H1 (cell line): ENCODE measurements around the gene MROH7. TPM values are rescaled to one million over a fixed set of nuclear protein-coding genes. Genes with fewer than 3 reads are reported as not detected.
A peak's percentile ranks its signal among the peaks of the same experiment; 100 is the strongest.

Experiments
- CTCF ChIA-PET: fragments of 300-600 bp; sonication (Branson Sonifier 250); formaldehyde crosslinking; loops from one replicate; lab custom pipeline; 2021; ENCODE audit not compliant: partially characterized antibody; lab: Charles Lee
- POLR2A ChIA-PET: fragments of 300-600 bp; sonication (Branson Sonifier 250); formaldehyde crosslinking; loops from one replicate; lab custom pipeline; 2021; ENCODE audit warnings: inconsistent platforms; ENCODE audit not compliant: partially characterized antibody; lab: Charles Lee
- DNase-seq, 2 experiments: peaks; one replicate each; pipeline versions ENCODE4 v3.0.0 to v3.0.0-alpha.2; 2010 to 2022; ENCODE audit warnings: low spot score in 2 of 2, low read depth in 1 of 2, mixed read lengths in 1 of 2
- FAIRE-seq: peaks from 2 replicates; lab custom pipeline; 2011; peaks lifted over from hg19 to GRCh38; lab: Jason Lieb, UNC
- H2AFZ ChIP-seq: 2 replicates; pipeline ENCODE4 v1.8.1; 2012; ENCODE audit warnings: low read length, inconsistent platforms
- H2AK5ac ChIP-seq: 2 replicates; pipeline ENCODE4 v1.6.1; 2013; ENCODE audit warnings: low read depth, low read length
- H2BK120ac ChIP-seq: replicated peaks from 2 replicates; pipeline ENCODE3; 2013; ENCODE audit warnings: low read depth, low read length, inconsistent platforms
- H2BK12ac ChIP-seq: 2 replicates; pipeline ENCODE4 v1.6.1; 2013; ENCODE audit warnings: low read depth, low read length
- H2BK15ac ChIP-seq: 2 replicates; pipeline ENCODE4 v1.6.1; 2013; ENCODE audit warnings: low read length
- H2BK20ac ChIP-seq: 2 replicates; pipeline ENCODE4 v1.6.1; 2013; ENCODE audit warnings: low read length
- H2BK5ac ChIP-seq: 2 replicates; pipeline ENCODE4 v1.6.1; 2013; ENCODE audit warnings: low read depth, low read length
- H3K14ac ChIP-seq: 2 replicates; pipeline ENCODE4 v1.6.1; 2013; ENCODE audit warnings: inconsistent platforms; ENCODE audit not compliant: insufficient read length
- H3K18ac ChIP-seq: 2 replicates; pipeline ENCODE4 v1.6.1; 2013; ENCODE audit warnings: low read length; ENCODE audit errors: extremely low read depth
- H3K23ac ChIP-seq: 2 replicates; pipeline ENCODE4 v1.6.1; 2013; ENCODE audit warnings: inconsistent platforms; ENCODE audit not compliant: insufficient read length
- H3K23me2 ChIP-seq: 2 replicates; pipeline ENCODE4 v1.6.1; 2013; ENCODE audit warnings: low read depth, low read length
- H3K27ac ChIP-seq: 2 replicates; pipeline ENCODE4 v1.6.1; 2011; ENCODE audit warnings: low read depth, low read length, inconsistent platforms
- H3K27me3 ChIP-seq, 4 experiments: replicated peaks in 1 of 4; 1 replicate in 1 of 4; 2 replicates in 3 of 4; pipeline versions ENCODE4 v1.6.1 to v1.8.1; 2011 to 2013; ENCODE audit warnings: low read length in 3 of 4, mild to moderate bottlenecking in 3 of 4, inconsistent platforms in 2 of 4, mixed read lengths in 2 of 4, moderate library complexity in 1 of 4; ENCODE audit not compliant: control insufficient read depth in 3 of 4, insufficient read depth in 3 of 4; ENCODE audit errors: extremely low read depth in 1 of 4
- H3K36me3 ChIP-seq, 4 experiments: 2 replicates each; pipeline versions ENCODE4 v1.6.1 to v1.8.1; 2011 to 2013; ENCODE audit warnings: mild to moderate bottlenecking in 4 of 4, low read length in 3 of 4, moderate library complexity in 2 of 4, control low read depth in 1 of 4, inconsistent platforms in 1 of 4; ENCODE audit not compliant: insufficient read depth in 4 of 4, control insufficient read depth in 2 of 4
- H3K4ac ChIP-seq: replicated peaks from 2 replicates; pipeline ENCODE3; 2013; ENCODE audit warnings: low read length, low read depth, mixed read lengths, inconsistent platforms; ENCODE audit not compliant: insufficient read length
- H3K4me1 ChIP-seq, 4 experiments: replicated peaks in 1 of 4; 1 replicate in 1 of 4; 2 replicates in 3 of 4; pipeline versions ENCODE4 v1.6.1 to v1.8.1; 2011 to 2013; ENCODE audit warnings: low read length in 3 of 4, inconsistent platforms in 2 of 4, mixed read lengths in 1 of 4; ENCODE audit not compliant: insufficient read depth in 4 of 4, control insufficient read depth in 3 of 4
- H3K4me2 ChIP-seq, 2 experiments: 2 replicates each; pipeline versions ENCODE4 v1.6.1 to v1.8.1; 2011 to 2013; ENCODE audit warnings: low read depth in 2 of 2, low read length in 2 of 2, control low read depth in 1 of 2, inconsistent platforms in 1 of 2, mild to moderate bottlenecking in 1 of 2; ENCODE audit not compliant: insufficient read depth in 1 of 2
- H3K4me3 ChIP-seq, 4 experiments: fragments of 200-600, 300-600 bp in 1 of 4; sonication (generic), shearing (Covaris generic), sonication (Bioruptor Twin) in 1 of 4; 2 replicates each; pipeline versions ENCODE4 v1.5.1 to v1.8.1; 2011 to 2016; ENCODE audit warnings: low read length in 4 of 4, low read depth in 3 of 4, control low read depth in 2 of 4, inconsistent platforms in 2 of 4, mild to moderate bottlenecking in 2 of 4, mixed read lengths in 1 of 4, moderate library complexity in 1 of 4; ENCODE audit not compliant: insufficient read depth in 2 of 4; ENCODE audit errors: extremely low read depth in 1 of 4
- H3K56ac ChIP-seq: replicated peaks from 2 replicates; pipeline ENCODE3; 2013; ENCODE audit warnings: low read depth, mild to moderate bottlenecking, mixed read lengths, low read length, inconsistent platforms; ENCODE audit not compliant: insufficient read length
- H3K79me1 ChIP-seq: 2 replicates; pipeline ENCODE4 v1.6.1; 2013; ENCODE audit warnings: low read depth, low read length, control low read depth
- H3K79me2 ChIP-seq, 2 experiments: 2 replicates each; pipeline versions ENCODE4 v1.6.1 to v1.8.1; 2012 to 2013; ENCODE audit warnings: low read length in 2 of 2, mild to moderate bottlenecking in 2 of 2, inconsistent platforms in 1 of 2; ENCODE audit not compliant: insufficient read depth in 2 of 2, control insufficient read depth in 1 of 2
- H3K9ac ChIP-seq, 4 experiments: replicated peaks in 1 of 4; 1 replicate in 1 of 4; 2 replicates in 3 of 4; pipeline versions ENCODE4 v1.6.1 to v1.8.1; 2011 to 2013; ENCODE audit warnings: low read depth in 3 of 4, low read length in 3 of 4, control low read depth in 2 of 4, mild to moderate bottlenecking in 2 of 4, moderate library complexity in 2 of 4, inconsistent platforms in 1 of 4; ENCODE audit errors: extremely low read depth in 1 of 4
- H3K9me3 ChIP-seq, 2 experiments: 2 replicates each; pipeline versions ENCODE4 v1.6.1 to v1.8.1; 2012 to 2013; ENCODE audit warnings: mild to moderate bottlenecking in 2 of 2, moderate library complexity in 2 of 2, control low read depth in 1 of 2, inconsistent platforms in 1 of 2, low read depth in 1 of 2, low read length in 1 of 2, mixed read lengths in 1 of 2; ENCODE audit not compliant: insufficient read depth in 2 of 2
- H4K20me1 ChIP-seq, 2 experiments: replicated peaks in 1 of 2; 2 replicates each; pipeline versions ENCODE3 to v1.8.1; 2011 to 2013; ENCODE audit warnings: inconsistent platforms in 2 of 2, low read length in 2 of 2, mild to moderate bottlenecking in 1 of 2; ENCODE audit not compliant: insufficient read depth in 2 of 2, control insufficient read depth in 1 of 2
- H4K5ac ChIP-seq: 2 replicates; pipeline ENCODE4 v1.6.1; 2013; ENCODE audit warnings: low read length, low read depth, mixed read lengths, inconsistent platforms; ENCODE audit not compliant: insufficient read length
- H4K8ac ChIP-seq: 2 replicates; pipeline ENCODE4 v1.8.0; 2013; ENCODE audit warnings: mild to moderate bottlenecking, moderate library complexity, low read length, inconsistent platforms; ENCODE audit not compliant: insufficient read depth; ENCODE audit errors: extremely low read depth
- H4K91ac ChIP-seq: replicated peaks from 2 replicates; pipeline ENCODE3; 2013; ENCODE audit warnings: low read length, mixed read lengths, inconsistent platforms; ENCODE audit not compliant: insufficient read length
- CEBPB ChIP-seq: IDR thresholded peaks from 2 replicates; pipeline ENCODE4 v1.6.1; 2012; ENCODE audit warnings: low read depth, low read length
- CHD2 ChIP-seq: IDR thresholded peaks from 2 replicates; pipeline ENCODE4 v1.6.1; 2012; ENCODE audit warnings: low read length, improper control_type of control experiment
- EGR1 ChIP-seq: IDR thresholded peaks from 2 replicates; pipeline ENCODE4 v1.6.1; 2011; ENCODE audit warnings: low read depth, low read length, borderline replicate concordance
- FOSL1 ChIP-seq: IDR thresholded peaks from 2 replicates; pipeline ENCODE4 v1.6.1; 2011; ENCODE audit warnings: mild to moderate bottlenecking, low read depth, low read length, moderate library complexity; ENCODE audit not compliant: insufficient read depth
- HDAC6 ChIP-seq: IDR thresholded peaks from one replicate; pipeline ENCODE4 v1.7.1; 2012; ENCODE audit warnings: low read depth, mild to moderate bottlenecking, inconsistent platforms, low read length, moderate library complexity
- POLR2AphosphoS5 ChIP-seq: IDR thresholded peaks from 2 replicates; pipeline ENCODE4 v1.6.1; 2011; ENCODE audit warnings: low read depth, low read length
- POU5F1 ChIP-seq: IDR thresholded peaks from 2 replicates; pipeline ENCODE4 v1.6.1; 2011; ENCODE audit warnings: low read depth, mild to moderate bottlenecking, low read length, moderate library complexity
- RNF2 ChIP-seq: fragments of 200-900, 300-1000 bp; sonication (generic); IDR thresholded peaks from 2 replicates; pipeline ENCODE4 v1.7.1; 2016; ENCODE audit warnings: borderline replicate concordance, low read depth, mild to moderate bottlenecking, antibody characterized with exemption, low read length; ENCODE audit not compliant: poor library complexity, severe bottlenecking; ENCODE audit errors: missing control alignments
- WGBS, 2 experiments: shearing (Covaris generic) in 1 of 2; methylation state at CpG; one replicate each; pipeline versions ENCODE4 v1.1.6 to v1.1.7; 2013 to 2015; ENCODE audit warnings: low lambda C conversion rate in 2 of 2, mixed read lengths in 2 of 2, inconsistent platforms in 1 of 2, low coverage in 1 of 2, missing lambda C conversion rate in 1 of 2; ENCODE audit not compliant: insufficient replicate concordance in 2 of 2, insufficient coverage in 1 of 2, insufficient read length in 1 of 2; ENCODE audit errors: extremely low coverage in 1 of 2, missing lambda C conversion rate in 1 of 2; 5-methylcytosine and 5-hydroxymethylcytosine counted together
- polyA plus RNA-seq, 7 experiments: library from polyadenylated mRNA; depleted of rRNA in 3 of 7; stranded (reverse) in 5 of 7; unstranded in 2 of 7; fragments of >200 nt in 5 of 7; fragments of 200-250 nt in 2 of 7; gene quantifications; 1 replicate in 5 of 7; 2 replicates in 1 of 7; 4 replicates in 1 of 7; pipeline versions ENCODE4 v1.2.1 to v1.2.3, GENCODE V29; 2011 to 2013; ENCODE audit warnings: missing spikeins in 2 of 7, mixed read lengths in 2 of 7
- total RNA-seq: library from RNA; stranded (reverse); fragmentation: NEBNext Ultra II Directional; extraction: Animal tissue kit (Norgen Biotek cat#: 25700); gene quantifications from 2 replicates; pipeline ENCODE4 v1.2.1, GENCODE V29; 2021
- TF ChIP-seq, protein P1 (sequence below), 3 experiments: IDR thresholded peaks; 1 replicate in 2 of 3; 2 replicates in 1 of 3; pipeline versions ENCODE4 v1.5.1 to v1.6.1; 2011; ENCODE audit warnings: low read length in 3 of 3, mild to moderate bottlenecking in 3 of 3, inconsistent platforms in 2 of 3, low read depth in 1 of 3, moderate library complexity in 1 of 3; ENCODE audit not compliant: insufficient read depth in 1 of 3; ENCODE audit errors: control extremely low read depth in 1 of 3
- TF ChIP-seq, protein P2 (sequence below): IDR thresholded peaks from 2 replicates; pipeline ENCODE4 v1.6.1; 2011; ENCODE audit warnings: low read depth, mild to moderate bottlenecking, low read length; ENCODE audit not compliant: insufficient read depth

MROH7 gene
- total and polyA plus RNA-seq, 2 of the 8 experiments (the other 6 are each of a cell fraction or from before 2014, with no cell fraction given) = 0.07 to 0.20 TPM

DNA sequence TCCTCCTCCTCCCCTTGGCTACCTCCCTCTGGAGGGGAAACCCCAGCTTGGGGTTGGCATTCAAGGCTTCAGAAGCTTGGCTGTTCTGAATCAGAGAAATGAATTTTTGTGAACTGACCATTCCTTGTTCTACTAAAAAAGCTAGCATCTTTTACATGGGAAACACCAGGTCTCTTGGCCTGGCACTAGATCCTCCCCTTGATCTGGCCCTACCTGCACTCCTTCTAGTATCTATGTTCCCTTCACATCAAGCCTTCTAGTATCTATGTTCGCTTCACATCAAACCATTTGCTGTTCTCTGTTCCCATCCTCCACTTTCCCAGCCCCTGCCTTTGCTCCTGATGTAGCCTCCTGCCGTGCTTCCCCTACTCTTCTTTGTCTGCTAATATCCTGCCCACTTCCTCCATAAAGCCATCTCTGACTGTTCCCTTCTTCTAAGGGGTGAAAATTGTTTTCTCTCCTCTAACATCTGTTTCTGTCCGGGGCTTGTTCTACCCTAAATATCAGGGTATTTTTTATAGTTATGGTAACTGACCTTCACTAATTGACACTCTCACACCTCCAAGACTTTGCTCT lies 44.0 kb upstream of the MROH7 start:
- DNase-seq = no peak
- FAIRE-seq = no peak
- Histone ChIP-seq H4K5ac (no peak overlapping the region), H3K56ac (no peak overlapping the region), H3K18ac (no peak overlapping the region; the same call in 1 of the 2 replicates), H4K20me1 (peaks cover 0 to 4% of the 10 kb centered on the region in 2 experiments), H4K91ac (no peak overlapping the region), H2BK20ac (no peak overlapping the region), H3K9me3 (no peaks in the 10 kb centered on the region), H2BK5ac (peak overlapping the region; percentile 18; the same call in 1 of the 2 replicates), H3K79me2 (no peaks in the 10 kb centered on the region), H3K4me1 (no peaks in the 10 kb centered on the region; a peak in 2 of 7 replicates), H2AK5ac (no peak overlapping the region), H3K4me3 (no peak overlapping the region), H3K9ac (no peak overlapping the region), H2BK120ac (no peak overlapping the region), H3K27ac (no peak overlapping the region), H2AFZ (no peak overlapping the region), H4K8ac (no peak overlapping the region; the same call in 1 of the 2 replicates), H3K14ac (no peak overlapping the region), H3K36me3 (no peaks in the 10 kb centered on the region), H3K23me2 (no peaks in the 10 kb centered on the region), H2BK12ac (peak overlapping the region; percentile 39; the same call in 1 of the 2 replicates), H3K23ac (no peak overlapping the region), H3K4ac (no peak overlapping the region), H2BK15ac (peak overlapping the region; percentile 46; the same call in 1 of the 2 replicates), H3K27me3 (no peaks in the 10 kb centered on the region), H3K79me1 (no peaks in the 10 kb centered on the region), H3K4me2 (no peak overlapping the region)
- ChIA-PET CTCF (interaction anchor here (1.0 to 1.4 kb wide), 5 partner anchors 9 to 66 kb away, joined by 3 read pairs; no protein-coding TSS in a partner anchor), POLR2A (no interaction called here)
- WGBS, 2 experiments = 80% methylated on average over 3 of the region's 3 CpGs; no CpG with 5 or more reads in 1 of the 2 experiments
- TF ChIP-seq CEBPB = no peak
- no peak for TF ChIP-seq POU5F1
- TF ChIP-seq CHD2 = no peak
- TF ChIP-seq FOSL1 = no peak
- TF ChIP-seq, protein P1, sequence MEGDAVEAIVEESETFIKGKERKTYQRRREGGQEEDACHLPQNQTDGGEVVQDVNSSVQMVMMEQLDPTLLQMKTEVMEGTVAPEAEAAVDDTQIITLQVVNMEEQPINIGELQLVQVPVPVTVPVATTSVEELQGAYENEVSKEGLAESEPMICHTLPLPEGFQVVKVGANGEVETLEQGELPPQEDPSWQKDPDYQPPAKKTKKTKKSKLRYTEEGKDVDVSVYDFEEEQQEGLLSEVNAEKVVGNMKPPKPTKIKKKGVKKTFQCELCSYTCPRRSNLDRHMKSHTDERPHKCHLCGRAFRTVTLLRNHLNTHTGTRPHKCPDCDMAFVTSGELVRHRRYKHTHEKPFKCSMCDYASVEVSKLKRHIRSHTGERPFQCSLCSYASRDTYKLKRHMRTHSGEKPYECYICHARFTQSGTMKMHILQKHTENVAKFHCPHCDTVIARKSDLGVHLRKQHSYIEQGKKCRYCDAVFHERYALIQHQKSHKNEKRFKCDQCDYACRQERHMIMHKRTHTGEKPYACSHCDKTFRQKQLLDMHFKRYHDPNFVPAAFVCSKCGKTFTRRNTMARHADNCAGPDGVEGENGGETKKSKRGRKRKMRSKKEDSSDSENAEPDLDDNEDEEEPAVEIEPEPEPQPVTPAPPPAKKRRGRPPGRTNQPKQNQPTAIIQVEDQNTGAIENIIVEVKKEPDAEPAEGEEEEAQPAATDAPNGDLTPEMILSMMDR (IDR thresholded peaks at IDR 0.05; ENCODE audit: control extremely low read depth in 1 of 3, insufficient read depth in 1 of 3, low read depth in 1 of 3, low read length in 3 of 3) = no peak
- no peak for TF ChIP-seq POLR2AphosphoS5
- TF ChIP-seq RNF2 = no peak
- no peak for TF ChIP-seq EGR1
- TF ChIP-seq, protein P2, sequence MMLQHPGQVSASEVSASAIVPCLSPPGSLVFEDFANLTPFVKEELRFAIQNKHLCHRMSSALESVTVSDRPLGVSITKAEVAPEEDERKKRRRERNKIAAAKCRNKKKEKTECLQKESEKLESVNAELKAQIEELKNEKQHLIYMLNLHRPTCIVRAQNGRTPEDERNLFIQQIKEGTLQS = no peak
- TF ChIP-seq HDAC6 = no peak
